8988T (cell line): ENCODE measurements around the gene EFCAB12.
"Not testable (repeated sequence)": the region's sequence is repeated elsewhere in the genome, so short reads cannot be mapped to it uniquely, and the experiment has no call there.

Source experiments
- DNase-seq: peaks from one replicate; pipeline ENCODE4 v3.0.0; 2011

The EFCAB12 gene

DNA sequence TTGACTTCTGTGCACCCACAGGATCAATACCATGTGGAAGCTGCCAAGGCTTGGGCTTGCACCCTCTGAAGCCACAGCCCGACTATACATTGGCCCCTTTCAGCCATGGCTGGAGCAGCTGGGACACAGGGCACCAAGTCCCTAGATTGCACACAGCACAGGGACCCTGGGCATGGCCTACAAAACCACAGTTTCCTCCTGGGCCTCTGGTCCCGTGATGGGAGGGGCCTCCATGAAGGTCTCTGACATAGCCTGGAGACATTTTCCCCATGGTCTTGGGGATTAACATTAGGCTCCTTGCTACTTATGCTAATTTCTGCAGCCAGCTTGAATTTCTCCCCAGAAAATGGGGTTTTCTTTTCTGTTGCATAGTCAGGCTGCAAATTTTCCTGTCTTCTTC is 63.6 kb downstream of the EFCAB12 start:
- not testable (repeated sequence) for DNase-seq

DNA sequence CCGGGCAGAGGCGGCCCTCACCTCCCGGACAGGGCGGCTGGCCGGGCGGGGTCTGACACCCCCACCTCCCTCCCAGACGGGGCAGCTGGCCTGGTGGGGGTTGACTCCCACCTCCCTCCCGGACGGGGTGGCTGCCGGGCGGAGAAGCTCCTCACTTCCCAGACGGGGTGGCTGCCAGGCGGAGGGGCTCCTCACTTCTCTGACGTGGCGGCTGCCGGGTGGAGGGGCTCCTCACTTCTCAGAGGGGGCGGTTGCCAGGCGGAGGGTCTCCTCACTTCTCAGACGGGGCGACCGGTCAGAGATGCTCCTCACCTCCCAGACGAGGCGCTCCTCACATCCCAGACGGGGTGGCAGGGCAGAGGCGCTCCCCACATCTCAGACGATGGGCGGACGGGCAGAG is 65.1 kb downstream of the EFCAB12 start:
- DNase-seq = not testable (repeated sequence)

DNA sequence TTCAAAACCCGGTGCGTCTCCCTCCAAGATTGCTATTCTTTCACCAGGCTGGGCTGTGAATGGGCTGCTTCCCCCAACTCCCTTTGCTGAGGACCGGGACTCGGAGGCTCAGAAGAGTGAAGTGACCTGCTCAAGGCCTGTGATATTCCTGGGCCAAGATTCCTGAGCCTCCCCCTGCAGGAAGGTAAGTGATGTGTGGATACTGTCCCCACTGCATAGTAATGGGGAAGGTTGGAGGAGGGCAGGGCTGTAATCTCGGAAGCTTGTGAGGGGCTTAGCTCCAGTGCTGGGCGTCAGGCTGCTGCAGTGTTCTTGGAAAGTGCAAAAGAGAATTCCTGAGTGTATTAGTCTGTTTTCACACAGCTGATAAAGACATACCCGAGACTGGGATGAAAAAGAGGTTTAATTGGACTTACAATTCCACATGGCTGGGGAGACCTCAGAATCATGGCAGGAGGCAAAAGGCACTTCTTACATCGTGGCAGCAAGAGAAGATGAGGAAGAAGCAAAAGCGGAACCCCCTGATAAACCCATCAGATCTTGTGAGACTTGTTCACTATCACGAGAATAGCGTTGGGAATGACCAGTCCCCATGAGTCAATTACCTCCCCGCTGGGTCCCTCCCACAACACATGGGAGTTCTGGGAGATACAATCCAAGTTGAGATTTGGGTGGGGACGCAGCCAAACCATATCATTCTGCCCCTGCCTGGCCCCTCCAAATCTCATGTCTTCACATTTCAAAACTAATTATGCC is 67.6 kb downstream of the EFCAB12 start:
- no peak for DNase-seq

DNA sequence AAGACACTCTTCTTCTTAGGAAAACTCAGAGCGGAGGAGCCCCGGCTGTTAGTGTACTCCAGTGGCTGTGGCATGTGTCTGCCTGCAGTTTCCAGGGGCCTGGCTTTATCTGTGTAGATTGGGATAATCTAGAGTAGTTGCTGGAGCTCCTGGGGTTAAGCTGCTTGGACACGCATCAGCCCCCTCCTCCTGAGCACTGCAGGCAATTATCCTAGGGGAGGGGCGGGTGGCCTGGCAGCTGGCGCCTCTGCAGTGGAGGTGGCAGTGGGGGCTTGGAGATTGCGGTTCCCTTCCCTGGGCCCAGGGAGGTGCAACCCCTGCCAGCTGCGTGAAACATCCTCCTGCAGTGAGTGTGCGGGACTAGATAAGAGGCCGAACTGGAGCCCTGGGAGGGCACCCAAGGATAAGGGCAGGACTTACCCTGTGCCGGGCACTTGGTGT is 68.2 kb downstream of the EFCAB12 start:
- no peak for DNase-seq

DNA sequence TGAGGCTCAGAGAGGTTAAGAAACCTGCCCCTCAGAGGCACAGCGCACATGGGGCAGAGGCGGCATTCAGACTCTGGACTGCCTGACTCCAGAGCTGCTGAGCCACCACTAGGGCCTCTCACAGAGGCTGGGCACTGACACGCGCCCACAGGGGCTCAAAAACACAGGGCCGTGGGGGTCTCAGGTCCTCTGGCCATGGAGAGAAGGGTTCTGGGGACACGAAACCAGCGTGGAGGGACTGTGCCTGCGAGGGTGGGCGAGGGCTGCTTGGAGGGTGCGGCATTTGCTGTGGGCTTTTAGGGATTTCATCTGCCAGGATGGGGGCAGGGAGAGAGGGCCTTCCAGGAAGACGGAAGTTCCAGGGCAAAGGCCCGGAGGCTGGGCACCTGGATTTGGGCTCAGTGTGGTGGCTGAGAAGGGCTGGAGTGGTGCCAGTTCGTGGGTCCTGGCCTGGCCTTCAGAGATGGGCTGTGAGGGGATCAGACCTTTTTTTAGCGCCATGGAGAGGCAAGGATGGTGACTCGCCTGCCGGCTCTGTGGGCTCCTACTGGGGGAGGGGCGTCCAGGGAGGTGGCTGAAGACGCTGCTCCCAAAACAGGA is 69.6 kb downstream of the EFCAB12 start:
- no peak for DNase-seq

DNA sequence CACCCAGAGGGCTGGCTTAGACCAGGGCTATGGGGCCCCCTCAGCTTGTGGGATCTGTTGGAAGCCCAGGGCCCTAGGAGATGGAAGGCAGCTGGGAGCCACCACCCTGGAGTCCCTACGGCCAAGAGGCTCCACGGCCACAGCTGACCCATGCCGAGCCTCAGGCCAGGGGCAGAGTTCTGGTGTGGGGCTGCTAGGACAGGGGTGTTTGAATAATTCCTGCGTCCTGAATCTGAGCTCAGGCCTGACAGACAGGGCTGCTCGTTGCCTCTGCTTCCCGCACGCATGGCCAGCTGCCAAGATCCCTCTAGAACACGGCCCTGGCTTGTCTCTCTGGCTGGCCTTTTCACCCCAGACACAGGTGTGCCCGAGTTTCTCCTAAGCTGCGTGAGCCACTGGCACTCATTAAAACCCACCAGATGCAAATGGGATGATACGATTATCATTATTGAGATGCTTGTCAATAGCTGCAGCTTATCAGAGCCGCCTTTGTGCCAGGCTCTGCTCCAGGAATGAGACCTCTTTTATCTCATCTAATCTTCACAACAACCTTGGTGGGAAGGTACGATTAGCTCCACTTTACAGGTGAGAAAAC is 70.2 kb downstream of the EFCAB12 start:
- no peak for DNase-seq

DNA sequence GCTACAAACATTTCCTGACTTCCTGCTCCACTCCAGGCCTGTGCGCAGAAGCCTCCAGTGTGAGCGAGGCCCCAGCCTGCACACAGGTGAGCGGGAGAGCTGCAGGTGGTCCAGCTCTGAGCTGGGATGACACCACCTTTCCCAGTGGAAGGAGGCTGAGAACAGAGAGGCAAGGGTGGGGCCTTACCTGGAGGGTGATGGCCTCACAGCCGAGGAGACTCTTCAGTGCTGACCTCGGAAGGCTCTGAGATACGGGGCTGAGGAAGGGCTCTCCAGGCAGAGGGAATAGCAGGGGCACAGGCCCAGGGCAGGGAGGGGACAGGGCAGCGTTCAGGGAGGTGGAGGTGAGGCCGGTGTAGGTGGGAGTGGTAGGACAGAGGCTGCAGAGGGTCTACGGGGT is 70.8 kb downstream of the EFCAB12 start:
- no peak for DNase-seq

DNA sequence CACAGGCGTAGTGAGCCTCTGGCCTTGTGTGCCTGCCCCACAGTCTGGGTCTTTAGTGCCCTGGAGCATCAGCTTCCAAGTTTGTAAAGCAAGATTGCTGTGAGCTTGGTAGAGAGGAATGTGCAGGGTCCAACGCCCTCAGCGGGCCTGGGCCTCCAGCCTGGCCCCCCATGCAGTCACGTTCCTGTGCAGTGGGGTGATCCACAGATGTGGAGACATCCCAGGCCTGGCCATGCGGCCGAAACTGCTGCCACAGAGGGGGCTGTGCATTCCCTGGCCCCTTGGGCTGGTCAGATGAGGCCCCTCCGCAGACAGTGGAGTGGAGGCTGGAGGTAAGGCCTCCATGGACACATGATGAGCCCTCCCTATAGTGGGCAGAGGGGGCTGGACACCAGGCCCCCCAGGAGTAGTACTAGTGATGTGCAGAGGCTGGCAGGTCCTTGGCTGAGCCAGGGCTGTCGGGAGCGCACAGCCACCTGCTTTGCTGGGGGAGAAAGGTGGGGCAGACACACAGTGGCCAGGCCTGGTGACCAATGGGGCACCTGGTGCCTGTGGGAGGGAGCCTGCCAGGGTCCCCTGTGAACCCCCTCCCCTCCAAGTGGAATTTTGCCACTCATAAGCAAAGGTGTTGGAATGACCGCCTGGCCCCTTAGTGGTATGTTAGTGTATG is 71.5 kb downstream of the EFCAB12 start:
- DNase-seq = no peak

DNA sequence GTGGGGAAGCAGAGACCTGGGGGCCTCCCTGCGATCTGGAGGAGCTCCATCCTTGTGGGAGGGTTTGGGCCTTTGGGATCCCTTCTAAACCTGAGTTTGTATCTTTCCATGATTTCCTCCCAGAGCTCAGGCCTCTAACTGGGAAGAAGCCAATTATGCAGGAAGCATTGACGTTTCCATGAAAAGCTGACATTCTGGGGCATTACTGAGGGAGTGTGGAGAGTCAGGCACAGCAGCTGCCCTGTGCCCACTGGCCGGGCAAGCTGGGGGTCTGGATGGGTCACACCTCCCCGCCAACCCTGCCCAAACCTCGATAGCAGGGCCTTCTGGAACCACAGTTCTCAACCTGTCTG is 74.9 kb downstream of the EFCAB12 start:
- no peak for DNase-seq

DNA sequence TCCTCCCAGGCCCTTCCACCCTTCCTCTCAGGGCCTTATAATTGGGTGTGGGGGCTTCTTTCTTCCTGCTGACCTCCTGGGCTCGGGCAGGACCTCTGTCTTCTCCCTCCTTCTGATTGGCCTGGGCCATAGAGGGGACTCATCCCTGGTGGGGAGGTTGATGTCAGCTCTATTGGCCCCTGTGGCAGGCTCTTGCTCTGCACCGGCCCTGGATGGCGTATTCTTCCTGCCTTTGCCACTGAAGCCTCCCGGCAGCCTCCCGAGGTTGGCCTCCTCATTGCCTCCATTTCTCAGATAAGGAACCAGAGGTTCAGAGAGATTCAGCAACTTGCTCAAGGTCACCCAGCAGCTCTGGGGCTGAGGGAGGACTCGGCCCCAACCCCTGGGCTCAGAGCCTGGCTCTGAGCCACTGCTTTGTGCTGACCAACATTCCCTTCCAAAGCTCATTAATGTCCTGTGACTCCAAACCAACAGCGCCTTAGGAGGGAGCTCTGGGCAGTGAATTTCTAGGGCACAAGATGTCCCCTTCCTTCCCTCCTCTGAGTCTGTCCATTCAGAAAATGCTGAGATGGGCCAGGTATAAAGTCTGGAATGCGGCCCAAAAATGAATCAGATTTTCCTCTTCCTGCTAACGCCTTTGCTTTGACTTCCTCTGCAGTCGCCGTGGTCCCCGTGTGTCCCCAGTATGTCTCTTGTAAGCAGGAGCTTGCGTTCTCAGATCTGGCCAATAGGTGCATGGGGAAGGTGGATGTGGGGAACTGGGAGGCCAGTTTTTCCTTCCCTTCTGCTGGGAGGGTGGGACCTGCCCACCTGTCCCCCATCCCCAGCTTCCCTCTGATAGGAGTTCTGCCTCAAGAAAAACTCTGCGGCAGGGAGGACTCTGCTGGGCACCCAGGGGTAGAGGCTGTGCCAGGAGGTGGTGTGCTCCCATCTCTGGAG is 75.5 kb downstream of the EFCAB12 start:
- no peak for DNase-seq

DNA sequence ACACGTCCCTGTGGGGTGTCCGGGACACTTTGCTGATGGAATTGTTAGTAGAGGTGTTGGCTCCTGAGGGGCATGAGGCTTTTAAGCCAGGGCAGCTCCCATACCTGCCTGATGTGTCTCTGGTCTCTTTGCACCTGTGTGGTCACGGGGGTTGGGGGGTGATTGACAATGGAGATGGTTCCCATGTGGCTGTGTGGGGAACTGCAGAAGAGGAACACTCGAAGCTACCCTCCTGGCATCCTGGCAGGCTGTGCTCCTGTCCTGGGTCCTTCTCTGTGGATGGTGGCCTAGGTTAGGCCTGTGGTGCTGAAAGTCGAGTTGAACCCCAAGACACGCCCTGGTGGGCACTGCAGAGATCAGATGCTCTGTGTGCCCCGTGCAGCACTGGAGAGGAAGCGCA is 76.4 kb downstream of the EFCAB12 start:
- DNase-seq = no peak
